GM12878 (cell line): Measurements from ENCODE around the gene JMY. TPM values are rescaled to one million over a fixed set of nuclear protein-coding genes. Genes with fewer than 3 reads are reported as not detected.

Experiments used
- ATAC-seq: fragments of 200-7000 bp; cut with Tn5 transposase; 3 replicates; pipeline ENCODE4 v1.9.1; 2020; ENCODE audit warnings: mild to moderate bottlenecking, moderate library complexity
- BruUV-seq: library from RNA; stranded (reverse); fragments of 400-500 nt; replicated peaks from 2 replicates; lab custom pipeline; 2021; lab: Mats Ljungman, UMichigan
- CTCF ChIA-PET: fragments of 300-600 bp; sonication (Branson Sonifier 250); formaldehyde crosslinking; extraction: SDS; loops from one replicate; lab custom pipeline; 2021; ENCODE audit warnings: inconsistent platforms; lab: Yijun Ruan, JAX
- POLR2A ChIA-PET: fragments of 350-600 bp; formaldehyde crosslinking; extraction: SDS; loops from one replicate; lab custom pipeline; 2021; ENCODE audit warnings: inconsistent platforms; lab: Charles Lee
- RAD21 ChIA-PET: fragments of 300-600 bp; sonication (Branson Sonifier 250); formaldehyde crosslinking; loops from one replicate; lab custom pipeline; 2023; ENCODE audit warnings: antibody characterized with exemption; ENCODE audit not compliant: unreplicated experiment; lab: Charles Lee
- SMC1A ChIA-PET: fragments of 300-600 bp; sonication (Branson Sonifier 250); formaldehyde crosslinking; loops from one replicate; lab custom pipeline; 2023; ENCODE audit not compliant: unreplicated experiment, uncharacterized antibody; lab: Charles Lee
- DNase-seq: peaks from one replicate; pipeline ENCODE4 v3.0.0-alpha.2; 2011; ENCODE audit warnings: low read depth, low spot score
- FAIRE-seq: peaks from 3 replicates; lab custom pipeline; 2011; peaks lifted over from hg19 to GRCh38; lab: Jason Lieb, UNC
- H2AFZ ChIP-seq: 2 replicates; pipeline ENCODE4 v1.6.0; 2011; ENCODE audit warnings: low read depth, low read length, control low read depth; ENCODE audit not compliant: control insufficient read depth
- H3K27ac ChIP-seq: 2 replicates; pipeline ENCODE4 v1.5.1; 2011; ENCODE audit warnings: control low read depth; ENCODE audit not compliant: control insufficient read depth, insufficient read depth
- H3K27me3 ChIP-seq, 2 experiments: replicated peaks in 1 of 2; 2 replicates each; pipeline versions ENCODE4 v1.6.0 to v1.6.1; 2011; ENCODE audit warnings: low read length in 1 of 2; ENCODE audit not compliant: control insufficient read depth in 2 of 2, insufficient read depth in 2 of 2
- H3K36me3 ChIP-seq, 2 experiments: 2 replicates each; pipeline ENCODE4 v1.5.1; 2011; ENCODE audit warnings: low read length in 1 of 2; ENCODE audit not compliant: control insufficient read depth in 2 of 2, insufficient read depth in 2 of 2
- H3K4me1 ChIP-seq: 2 replicates; pipeline ENCODE4 v1.6.1; 2011; ENCODE audit warnings: mild to moderate bottlenecking, low read length, moderate library complexity, mixed read lengths; ENCODE audit not compliant: control insufficient read depth, insufficient read depth
- H3K4me2 ChIP-seq: 2 replicates; pipeline ENCODE4 v1.6.0; 2011; ENCODE audit warnings: control low read depth; ENCODE audit not compliant: control insufficient read depth, insufficient read depth
- H3K4me3 ChIP-seq: fragments of 200-600 bp; sonication (generic); 2 replicates; pipeline ENCODE4 v1.5.1; 2016
- H3K79me2 ChIP-seq: 2 replicates; pipeline ENCODE4 v1.6.0; 2011; ENCODE audit warnings: low read length; ENCODE audit not compliant: control insufficient read depth, insufficient read depth
- H3K9ac ChIP-seq: 2 replicates; pipeline ENCODE4 v1.8.0; 2011; ENCODE audit warnings: low read length, control low read depth, mixed read lengths; ENCODE audit not compliant: control insufficient read depth, insufficient read depth
- H3K9me3 ChIP-seq: replicated peaks from 3 replicates; pipeline ENCODE4 v1.5.1; 2011; ENCODE audit warnings: mild to moderate bottlenecking, low read length; ENCODE audit not compliant: control insufficient read depth, insufficient read depth
- H4K20me1 ChIP-seq: 2 replicates; pipeline ENCODE4 v1.6.0; 2011; ENCODE audit not compliant: control insufficient read depth, insufficient read depth
- EED ChIP-seq: sonication (generic); IDR thresholded peaks from 2 replicates; pipeline ENCODE4 v1.6.1; 2016; ENCODE audit warnings: antibody characterized with exemption, low read depth
- ETV6 ChIP-seq, 2 experiments: fragments of 450-650 bp in 1 of 2; IDR thresholded peaks in 1 of 2; conservative IDR thresholded peaks in 1 of 2; 2 replicates each; pipeline ENCODE4 v1.6.1; 2014; ENCODE audit warnings: antibody characterized with exemption in 1 of 2, borderline replicate concordance in 1 of 2, low read depth in 1 of 2, mild to moderate bottlenecking in 1 of 2, moderate library complexity in 1 of 2
- NFIC ChIP-seq: IDR thresholded peaks from 2 replicates; pipeline ENCODE4 v1.6.1; 2012; ENCODE audit warnings: low read depth, mild to moderate bottlenecking, inconsistent platforms, low read length, moderate library complexity
- PAX5 ChIP-seq: IDR thresholded peaks from 2 replicates; pipeline ENCODE4 v1.6.1; 2011; ENCODE audit warnings: low read depth, low read length, borderline replicate concordance
- RUNX3 ChIP-seq: IDR thresholded peaks from 2 replicates; pipeline ENCODE4 v1.6.1; 2012; ENCODE audit warnings: low read length, inconsistent platforms
- TCF12 ChIP-seq: IDR thresholded peaks from 2 replicates; pipeline ENCODE4 v1.6.1; 2011; ENCODE audit warnings: low read depth, mild to moderate bottlenecking, low read length
- TCF3 ChIP-seq: IDR thresholded peaks from 2 replicates; pipeline ENCODE4 v1.6.1; 2012; ENCODE audit warnings: low read depth, mild to moderate bottlenecking, low read length, borderline replicate concordance; ENCODE audit not compliant: insufficient read depth
- WGBS: methylation state at CpG from one replicate; pipeline ENCODE4 v1.1.6; 2016; ENCODE audit warnings: low lambda C conversion rate; ENCODE audit not compliant: insufficient replicate concordance, insufficient coverage; ENCODE audit errors: missing lambda C conversion rate; 5-methylcytosine and 5-hydroxymethylcytosine counted together
- in situ Hi-C: fragments of 300-500 bp; cut with MboI; formaldehyde crosslinking; loops from 9 replicates; pipeline ENCODE4 v1.14.3; 2018; ENCODE audit warnings: mixed read lengths
- intact Hi-C: fragments of 100-400 bp; cut with micrococcal nuclease; formaldehyde crosslinking; loops from one replicate; pipeline ENCODE4 v1.14.2; 2022; ENCODE audit not compliant: unreplicated experiment
- polyA plus RNA-seq, 11 experiments: library from polyadenylated mRNA; depleted of rRNA in 4 of 11; unstranded in 6 of 11; stranded (reverse) in 5 of 11; fragments of >200 nt; fragmentation: Nextera tagmentation in 4 of 11; fragmentation: Illumina TruSeq in 1 of 11; extraction: Ambion mirVana in 4 of 11; extraction: Trizol in 1 of 11; gene quantifications; 1 replicate in 1 of 11; 2 replicates in 10 of 11; pipeline versions ENCODE4 v1.2.1 to v1.2.3, GENCODE V29; 2011 to 2016; ENCODE audit warnings: inconsistent platforms in 2 of 11, missing spikeins in 2 of 11, low read depth in 1 of 11
- total RNA-seq, 4 experiments: library from RNA; depleted of rRNA in 3 of 4; stranded (reverse); fragments of >200 nt in 3 of 4; fragmentation: Illumina TruSeq in 1 of 4; extraction: Trizol in 1 of 4; gene quantifications; 2 replicates each; pipeline versions ENCODE4 v1.2.1 to v1.2.3, GENCODE V29; 2013 to 2021
- TF ChIP-seq, protein P1 (sequence below): fragments of 450-650 bp; IDR thresholded peaks from 2 replicates; pipeline ENCODE4 v1.6.1; 2017; ENCODE audit warnings: mild to moderate bottlenecking, low read depth, inconsistent platforms; ENCODE audit not compliant: poor library complexity, severe bottlenecking

Gene JMY
- total and polyA plus RNA-seq, 10 of the 15 experiments (the other 5 are each of a cell fraction or from before 2014, with no cell fraction given) = 0.63 to 4.8 (median 2.4) TPM

DNA sequence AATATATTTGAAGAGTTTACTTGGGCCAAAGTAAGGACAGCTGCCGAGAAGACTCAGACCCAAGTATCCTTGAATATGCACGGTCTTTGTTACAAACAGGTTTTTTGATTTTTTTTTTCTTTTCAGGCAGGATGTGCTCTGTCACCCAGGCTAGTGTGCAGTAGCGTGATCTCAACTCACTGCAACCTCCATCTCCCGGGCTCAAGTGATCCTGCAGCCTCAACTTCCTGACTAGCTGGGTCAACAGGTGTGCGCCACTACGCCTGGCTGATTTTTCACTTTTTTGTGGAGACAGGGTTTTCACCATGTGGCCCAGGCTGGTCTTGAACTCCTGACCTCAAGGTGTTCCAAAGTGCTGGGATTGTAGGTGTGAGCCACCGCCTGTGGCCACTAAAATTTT lies 27.4 kb downstream of the JMY start:
- H3K4me3 ChIP-seq = no peak overlapping the region
- ChIA-PET SMC1A (no interaction called here), POLR2A (no interaction called here), RAD21 (no interaction called here), CTCF (no interaction called here)
- no peak overlapping the region for H2AFZ ChIP-seq
- FAIRE-seq (peak; percentile 88), DNase-seq (peak; percentile 34), ATAC-seq (peak; percentile 62)
- no peaks in the 10 kb centered on the region for H3K27me3 ChIP-seq
- no peaks in the 10 kb centered on the region for H4K20me1 ChIP-seq
- H3K36me3 ChIP-seq = no peaks in the 10 kb centered on the region; a peak in 1 of 4 replicates
- BruUV-seq = no TSS peak
- in situ Hi-C loops = no loop called here
- no peaks in the 10 kb centered on the region for H3K9me3 ChIP-seq
- peak overlapping the region; percentile 70 for H3K4me2 ChIP-seq
- peaks cover 2% of the 10 kb centered on the region; the same call in 1 of the 2 replicates for H3K79me2 ChIP-seq
- H3K27ac ChIP-seq = peak overlapping the region; percentile 43; the same call in 1 of the 2 replicates
- 38% methylated on average over 7 of the region's 7 CpGs for WGBS
- no peak overlapping the region for H3K9ac ChIP-seq
- peaks cover 14% of the 10 kb centered on the region for H3K4me1 ChIP-seq
- TF ChIP-seq ETV6 (conservative IDR thresholded peaks at IDR 0.05 in 1 of 2, IDR thresholded peaks at IDR 0.05 in 1 of 2; ENCODE audit: borderline replicate concordance in 1 of 2, low read depth in 1 of 2) = no peak
- 0 out of 2 replicates have a peak, but pooled peaks have one; percentile 47 for TF ChIP-seq TCF12
- TF ChIP-seq TCF3 = 0 out of 2 replicates have a peak, but pooled peaks have one; percentile 24
- peak; percentile 88 for TF ChIP-seq PAX5
- 0 out of 2 replicates have a peak, but pooled peaks have one; percentile 37 for TF ChIP-seq NFIC
- TF ChIP-seq EED = peak; percentile 57
- peak; percentile 60 for TF ChIP-seq RUNX3
- TF ChIP-seq, protein P1, sequence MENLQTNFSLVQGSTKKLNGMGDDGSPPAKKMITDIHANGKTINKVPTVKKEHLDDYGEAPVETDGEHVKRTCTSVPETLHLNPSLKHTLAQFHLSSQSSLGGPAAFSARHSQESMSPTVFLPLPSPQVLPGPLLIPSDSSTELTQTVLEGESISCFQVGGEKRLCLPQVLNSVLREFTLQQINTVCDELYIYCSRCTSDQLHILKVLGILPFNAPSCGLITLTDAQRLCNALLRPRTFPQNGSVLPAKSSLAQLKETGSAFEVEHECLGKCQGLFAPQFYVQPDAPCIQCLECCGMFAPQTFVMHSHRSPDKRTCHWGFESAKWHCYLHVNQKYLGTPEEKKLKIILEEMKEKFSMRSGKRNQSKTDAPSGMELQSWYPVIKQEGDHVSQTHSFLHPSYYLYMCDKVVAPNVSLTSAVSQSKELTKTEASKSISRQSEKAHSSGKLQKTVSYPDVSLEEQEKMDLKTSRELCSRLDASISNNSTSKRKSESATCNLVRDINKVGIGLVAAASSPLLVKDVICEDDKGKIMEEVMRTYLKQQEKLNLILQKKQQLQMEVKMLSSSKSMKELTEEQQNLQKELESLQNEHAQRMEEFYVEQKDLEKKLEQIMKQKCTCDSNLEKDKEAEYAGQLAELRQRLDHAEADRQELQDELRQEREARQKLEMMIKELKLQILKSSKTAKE = no peak
- intact Hi-C loops = no loop called here
